Activated CD8-positive, alpha-beta T cell treated with anti-CD3 and anti-CD28 coated beads for 36 hours (primary cell): Measurements from ENCODE around the gene PRKCB. TPM values are rescaled to one million over a fixed set of nuclear protein-coding genes. Genes with fewer than 3 reads are reported as not detected.

Experiments used
- ATAC-seq: fragments of 200-7000 bp; cut with Tn5 transposase; one replicate; pipeline ENCODE4 v1.10.0; 2021; ENCODE audit warnings: mild to moderate bottlenecking, moderate library complexity
- CTCF ChIA-PET: fragments of 350-600 bp; sonication (Branson Sonifier 250); formaldehyde crosslinking; loops from one replicate; lab custom pipeline; 2021; ENCODE audit warnings: antibody characterized with exemption; lab: Charles Lee
- POLR2A ChIA-PET: fragments of 350-600 bp; sonication (Branson Sonifier 250); formaldehyde crosslinking; loops from one replicate; lab custom pipeline; 2021; ENCODE audit warnings: antibody characterized with exemption; lab: Charles Lee
- DNase-seq: peaks from one replicate; pipeline ENCODE4 v3.0.0-alpha.2; 2020
- H3K27ac Mint-ChIP-seq: one replicate; pipeline ENCODE4 v1.8.0; 2021; ENCODE audit warnings: mild to moderate bottlenecking, mixed read lengths
- H3K27me3 Mint-ChIP-seq: one replicate; pipeline ENCODE4 v1.8.0; 2021; ENCODE audit warnings: mixed read lengths
- H3K36me3 Mint-ChIP-seq: one replicate; pipeline ENCODE4 v1.8.0; 2021; ENCODE audit warnings: low read depth, mixed read lengths
- H3K4me1 Mint-ChIP-seq: one replicate; pipeline ENCODE4 v1.8.0; 2021; ENCODE audit warnings: low read depth, mixed read lengths
- H3K4me3 Mint-ChIP-seq: one replicate; pipeline ENCODE4 v1.8.0; 2021; ENCODE audit warnings: mild to moderate bottlenecking, moderate library complexity, mixed read lengths
- H3K9me3 Mint-ChIP-seq: one replicate; pipeline ENCODE4 v1.8.0; 2021; ENCODE audit warnings: mixed read lengths
- CTCF ChIP-seq: fragments of 200-600 bp; IDR thresholded peaks from one replicate; pipeline ENCODE4 v1.8.0; 2022; ENCODE audit warnings: antibody characterized with exemption, mild to moderate bottlenecking
- intact Hi-C: fragments of 100-400 bp; cut with micrococcal nuclease; formaldehyde crosslinking; loops from one replicate; pipeline ENCODE4 v1.10.0; 2022
- total RNA-seq, 2 experiments: library from RNA; stranded (reverse); gene quantifications; one replicate each; pipeline ENCODE4 v1.2.3, GENCODE V29; 2021

Gene PRKCB
- total RNA-seq: 100 to 1,000 TPM; 101 to 105 TPM

GRCh38 chr16:23835390-23836077, at the start of gene PRKCB:
Gene PRKCB, plus strand, starts transcription at chr16:23835983.
- POLR2A ChIA-PET: interaction anchor here (0.8 kb wide), 1 partner anchor 123 kb away, joined by 3 read pairs; no protein-coding TSS in a partner anchor
- Mint-ChIP-seq H3K9me3 (peaks cover under 1% of the 10 kb centered on the region), H3K4me3 (peak within 1 kb of the TSS; percentile 98), H3K27me3 (peaks cover 3% of the 10 kb centered on the region), H3K27ac (peak within 1 kb of the TSS; percentile 87), H3K36me3 (peaks cover 35% of the 10 kb centered on the region), H3K4me1 (peaks cover 48% of the 10 kb centered on the region)
- CTCF ChIA-PET: no interaction called here
- TF ChIP-seq CTCF: no peak
- DNase-seq: peak; percentile 94
- peak; percentile 78 for ATAC-seq
- intact Hi-C loops: no loop called here

- Mint-ChIP-seq H3K4me1 (no peaks in the 10 kb centered on the region), H3K27ac (no peak overlapping the region), H3K4me3 (no peak overlapping the region), H3K9me3 (no peaks in the 10 kb centered on the region), H3K27me3 (peaks cover 6% of the 10 kb centered on the region), H3K36me3 (no peaks in the 10 kb centered on the region)
- intact Hi-C loops: no loop called here
- DNase-seq (no peak), ATAC-seq (no peak)
- POLR2A ChIA-PET: no interaction called here
- TF ChIP-seq CTCF: no peak
- CTCF ChIA-PET: interaction anchor here (0.6 to 2.1 kb wide), 5 partner anchors 14 to 466 kb away, joined by 3 to 8 read pairs (median 5); no protein-coding TSS in a partner anchor
Observed at GRCh38 chr16:23786964-23787561, 48.7 kb upstream of the PRKCB start.

- Mint-ChIP-seq H3K4me1 (no peaks in the 10 kb centered on the region), H3K27me3 (no peaks in the 10 kb centered on the region), H3K36me3 (no peaks in the 10 kb centered on the region), H3K4me3 (no peak overlapping the region), H3K27ac (no peak overlapping the region), H3K9me3 (no peaks in the 10 kb centered on the region)
- no peak for TF ChIP-seq CTCF
- no peak for DNase-seq
- POLR2A ChIA-PET: no interaction called here
- no peak for ATAC-seq
- intact Hi-C loops: no loop called here
- CTCF ChIA-PET: interaction anchor here (1.2 kb wide), 1 partner anchor 123 kb away, joined by 3 read pairs; no protein-coding TSS in a partner anchor
Observed at GRCh38 chr16:23788685-23789084, 47.1 kb upstream of the PRKCB start.

GRCh38 chr16:23795378-23795777, 40.4 kb upstream of the PRKCB start:
- DNase-seq (no peak), ATAC-seq (no peak)
- ChIA-PET CTCF (no interaction called here), POLR2A (no interaction called here)
- Mint-ChIP-seq H3K27ac (no peak overlapping the region), H3K4me1 (no peaks in the 10 kb centered on the region), H3K4me3 (no peak overlapping the region), H3K36me3 (no peaks in the 10 kb centered on the region), H3K9me3 (no peaks in the 10 kb centered on the region), H3K27me3 (no peaks in the 10 kb centered on the region)
- intact Hi-C loops: no loop called here
- no peak for TF ChIP-seq CTCF

- ChIA-PET CTCF (interaction anchor here (1.4 to 13.7 kb wide), 4 partner anchors 11 to 245 kb away, joined by 4 to 312 read pairs (median 6); no protein-coding TSS in a partner anchor), POLR2A (no interaction called here)
- Mint-ChIP-seq H3K36me3 (no peaks in the 10 kb centered on the region), H3K9me3 (no peaks in the 10 kb centered on the region), H3K27ac (no peak overlapping the region), H3K27me3 (no peaks in the 10 kb centered on the region), H3K4me3 (no peak overlapping the region), H3K4me1 (no peaks in the 10 kb centered on the region)
- no peak for ATAC-seq
- no peak for DNase-seq
- no peak for TF ChIP-seq CTCF
- intact Hi-C loops: no loop called here
Observed at GRCh38 chr16:23796941-23797340, 38.8 kb upstream of the PRKCB start.
